HL-60/S4 (cell line): ENCODE results near the gene C9orf78.
"Not testable (repeated sequence)": the region's sequence is repeated elsewhere in the genome, so short reads cannot be mapped to it uniquely, and the experiment has no call there.

ENCODE experiments used
- in situ Hi-C: fragments of 300-500 bp; cut with MboI; formaldehyde crosslinking; loops from 2 replicates; pipeline ENCODE4 v1.14.3; 2022; ENCODE audit warnings: low sequenced_read_pairs

Gene C9orf78

DNA sequence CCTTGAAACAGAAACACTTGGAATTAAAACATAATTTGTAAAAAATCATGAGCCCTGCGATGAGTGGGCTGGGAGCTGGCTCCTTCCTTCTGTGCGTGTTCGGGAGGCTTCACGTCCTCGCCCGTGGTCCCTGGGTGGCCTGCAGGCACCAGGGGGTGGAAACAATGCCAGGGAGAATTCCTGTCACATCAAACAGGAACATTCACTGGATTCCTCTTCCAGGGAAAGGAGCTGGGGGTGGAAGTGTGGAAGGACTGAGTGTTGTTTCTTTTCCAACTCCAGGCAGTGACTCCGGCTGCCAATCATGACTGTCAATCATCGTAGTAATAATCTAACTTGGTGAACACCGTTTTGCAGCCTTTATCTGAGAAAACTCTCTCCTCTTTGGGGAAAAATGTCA lies 21.4 kb downstream of the C9orf78 start:
- in situ Hi-C loops: no loop called here

DNA sequence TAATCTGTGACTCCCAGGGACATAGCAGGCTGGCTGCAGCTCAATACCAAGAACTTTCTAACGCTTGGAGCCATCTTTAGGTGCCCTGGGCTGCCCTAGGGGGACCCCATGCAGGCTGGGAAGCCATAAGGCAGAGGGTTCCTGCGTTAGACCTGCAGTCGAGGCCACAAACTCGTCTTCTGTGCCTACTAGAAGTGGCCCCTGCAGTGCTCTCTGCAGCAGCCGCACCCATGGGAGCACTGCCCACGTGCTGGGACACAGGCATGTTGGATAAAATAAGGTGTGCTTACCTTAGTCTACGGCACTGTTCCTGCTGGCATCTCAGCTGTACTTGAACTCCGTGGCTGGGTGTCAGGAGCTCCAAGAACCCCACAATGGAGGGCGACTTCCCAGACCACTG lies 22.7 kb downstream of the C9orf78 start:
- in situ Hi-C loops: no loop called here

DNA sequence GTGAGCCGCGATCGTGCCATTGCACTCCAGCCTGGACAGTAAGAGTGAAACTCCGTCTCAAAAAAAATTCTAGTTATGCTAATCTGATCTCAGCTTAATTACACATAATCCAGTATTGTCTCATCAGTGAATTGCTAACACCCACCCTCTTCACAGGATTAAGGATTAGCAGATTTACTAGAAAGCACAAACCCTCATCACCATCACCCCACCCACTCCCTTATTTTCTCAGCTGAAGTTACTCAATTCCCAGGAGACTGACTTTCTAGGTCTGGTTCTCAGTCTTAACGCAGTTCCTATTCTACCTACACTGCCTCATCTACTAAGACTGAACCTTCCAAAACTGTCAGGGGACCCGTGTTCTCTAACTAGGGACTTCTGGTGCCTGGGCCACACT lies 23.1 kb downstream of the C9orf78 start:
- in situ Hi-C loops: no loop called here

DNA sequence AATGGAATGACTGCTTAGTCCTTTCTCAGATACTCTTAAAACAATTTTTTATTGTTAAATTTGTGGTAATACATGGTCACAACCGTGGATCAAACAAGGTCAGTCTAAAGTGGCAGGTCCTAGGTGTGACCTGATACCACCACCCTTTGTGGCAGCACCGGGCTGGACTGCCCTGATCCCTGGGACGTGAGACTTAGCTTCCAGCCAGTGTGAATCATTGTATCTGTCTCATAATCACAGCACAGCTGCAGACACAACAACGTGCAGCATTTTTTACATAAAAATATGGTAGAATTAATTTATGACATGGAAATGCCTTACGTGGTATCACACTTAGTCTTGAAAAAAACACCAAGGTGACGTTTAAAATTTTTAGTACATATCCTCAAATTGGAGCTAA lies 24.3 kb downstream of the C9orf78 start:
- in situ Hi-C loops: no loop called here

DNA sequence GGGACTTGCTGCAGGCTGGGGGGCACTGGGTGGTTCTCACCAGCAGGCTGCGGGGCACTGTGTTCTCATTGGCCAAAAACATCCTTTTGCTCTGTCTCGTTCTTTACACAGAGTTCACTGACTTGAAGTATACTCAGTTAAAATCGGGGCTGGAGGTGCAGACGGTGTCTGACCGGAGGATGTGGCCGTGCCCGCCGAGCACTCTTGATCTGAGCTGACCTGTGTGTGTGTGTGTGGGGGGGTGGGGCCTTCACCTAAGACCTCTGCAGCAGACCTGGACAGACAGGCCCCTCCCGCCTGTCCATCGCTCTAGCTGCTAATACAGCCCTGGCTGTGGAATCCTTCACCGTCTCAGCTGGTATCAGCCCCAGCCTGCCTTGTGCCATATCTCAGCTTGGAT lies 25.0 kb downstream of the C9orf78 start:
- in situ Hi-C loops: no loop called here

DNA sequence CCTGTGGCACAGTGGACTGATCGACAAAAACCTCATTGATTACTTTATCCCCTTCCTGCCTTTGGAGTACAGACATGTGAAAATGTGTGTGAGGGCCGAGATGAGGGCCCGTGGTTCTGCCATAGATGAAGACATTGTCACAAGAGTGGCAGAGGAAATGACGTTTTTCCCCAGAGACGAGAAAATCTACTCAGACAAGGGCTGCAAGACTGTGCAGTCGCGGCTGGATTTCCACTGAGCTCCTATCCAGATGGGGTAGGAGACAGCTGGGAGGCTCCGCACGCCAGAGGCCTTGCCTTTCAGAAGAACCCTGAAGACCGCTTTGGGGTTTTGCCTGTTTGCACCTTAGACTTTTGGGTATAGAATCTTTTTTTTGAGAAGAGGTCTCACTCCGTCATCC lies 25.7 kb downstream of the C9orf78 start:
- in situ Hi-C loops: no loop called here

DNA sequence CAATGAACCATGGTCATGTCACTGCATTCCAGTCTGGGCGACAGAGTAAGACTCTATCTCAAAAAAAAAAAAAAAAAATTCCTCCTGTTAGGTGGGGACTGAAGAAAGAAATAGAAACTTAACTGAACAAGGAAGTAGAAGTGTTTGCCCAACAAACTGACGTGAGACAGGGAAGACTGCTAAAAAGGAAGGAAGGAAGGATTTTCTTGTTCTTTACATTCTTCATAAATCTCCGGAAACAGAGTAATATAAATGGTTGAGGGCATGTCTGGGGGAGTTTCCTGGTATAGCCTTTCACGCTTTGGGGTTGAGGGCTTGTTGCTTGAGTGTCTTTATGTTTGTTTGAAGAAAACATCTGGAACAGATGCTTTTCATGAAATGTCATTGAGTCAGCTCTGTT lies 29.0 kb downstream of the C9orf78 start:
- in situ Hi-C loops: no loop called here

DNA sequence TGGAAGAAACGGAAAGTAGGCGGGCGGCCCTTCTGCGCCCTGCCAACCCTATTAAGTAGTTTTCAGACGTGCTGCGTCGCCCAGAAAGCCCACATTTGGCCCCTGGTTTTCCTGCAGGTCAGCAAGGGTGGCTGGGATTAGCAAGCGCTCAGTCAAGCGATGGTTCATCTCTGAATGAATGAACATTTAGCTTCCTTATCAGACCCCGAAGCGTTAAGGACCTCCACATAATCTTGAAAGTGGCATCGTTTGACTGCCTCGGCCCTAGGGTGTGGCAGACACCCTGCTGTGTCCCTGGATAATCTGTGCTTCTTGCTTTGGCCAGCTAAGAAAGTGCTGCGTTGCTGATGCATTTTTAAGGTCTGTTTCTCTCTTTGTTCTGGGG lies 31.4 kb downstream of the C9orf78 start:
- in situ Hi-C loops: no loop called here

DNA sequence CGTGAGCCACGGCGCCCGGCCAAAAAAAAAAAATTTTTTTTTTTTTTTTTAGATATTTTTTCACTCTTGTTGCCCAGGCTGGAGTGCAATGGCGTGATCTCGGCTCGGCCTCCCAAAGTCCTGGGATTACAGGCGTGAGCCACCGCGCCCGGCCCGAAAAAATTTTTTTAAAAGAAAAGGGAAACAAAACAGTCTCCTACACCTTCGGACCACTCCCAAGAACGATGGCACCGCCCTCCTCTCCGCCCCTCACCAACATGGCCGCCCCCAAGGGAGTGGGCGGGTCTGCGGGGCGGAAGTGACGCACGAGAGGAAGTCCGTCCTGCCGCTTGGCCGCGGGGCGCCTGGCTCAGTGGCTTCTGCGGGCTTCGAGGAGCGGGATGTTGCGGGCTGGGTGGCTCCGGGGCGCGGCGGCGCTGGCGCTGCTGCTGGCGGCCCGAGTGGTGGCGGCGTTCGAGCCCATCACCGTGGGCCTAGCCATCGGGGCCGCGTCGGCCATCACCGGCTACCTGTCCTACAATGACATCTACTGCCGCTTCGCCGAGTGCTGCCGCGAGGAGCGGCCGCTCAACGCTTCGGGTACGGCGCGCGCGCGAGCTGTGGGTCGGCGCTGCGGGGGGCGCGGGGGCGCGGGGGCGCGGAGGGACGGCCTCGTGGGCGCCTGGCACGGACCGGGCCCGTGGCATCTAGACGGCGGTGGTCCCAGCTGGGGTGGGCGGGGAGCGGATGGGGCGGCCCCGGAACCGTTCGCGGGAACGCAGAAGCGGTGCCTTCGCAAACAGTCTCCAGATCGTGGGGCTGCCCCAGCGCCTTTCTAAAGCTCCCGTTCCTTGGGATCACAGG lies 32.0 kb downstream of the C9orf78 start, which contains the start of gene TOR1B:
TSS of gene TOR1B (plus strand) at position 352 of the 843 bp plus-strand sequence. CDS start at position 381, 29 bp downstream.
- in situ Hi-C loops: no loop called here

DNA sequence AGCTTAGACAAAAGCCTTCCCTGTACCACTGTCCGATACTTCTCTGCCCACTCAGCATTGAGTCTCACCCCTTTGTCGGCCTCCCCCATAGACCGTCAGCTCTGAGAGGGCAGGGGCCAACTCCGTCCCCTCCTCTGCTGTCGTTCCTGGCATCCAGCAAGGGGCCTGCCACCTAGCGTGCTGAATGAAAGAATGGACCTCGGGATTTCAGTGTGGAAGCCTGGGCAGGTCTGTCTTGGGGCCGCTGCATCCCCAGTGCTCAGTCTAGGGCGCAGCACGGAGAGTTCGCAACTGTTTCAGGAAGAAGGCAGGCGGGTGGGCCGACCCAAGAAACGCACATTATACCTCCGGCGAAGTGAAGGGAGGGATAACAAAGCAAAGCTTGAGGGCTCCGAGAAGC lies 33.6 kb downstream of the C9orf78 start:
- in situ Hi-C loops: no loop called here

DNA sequence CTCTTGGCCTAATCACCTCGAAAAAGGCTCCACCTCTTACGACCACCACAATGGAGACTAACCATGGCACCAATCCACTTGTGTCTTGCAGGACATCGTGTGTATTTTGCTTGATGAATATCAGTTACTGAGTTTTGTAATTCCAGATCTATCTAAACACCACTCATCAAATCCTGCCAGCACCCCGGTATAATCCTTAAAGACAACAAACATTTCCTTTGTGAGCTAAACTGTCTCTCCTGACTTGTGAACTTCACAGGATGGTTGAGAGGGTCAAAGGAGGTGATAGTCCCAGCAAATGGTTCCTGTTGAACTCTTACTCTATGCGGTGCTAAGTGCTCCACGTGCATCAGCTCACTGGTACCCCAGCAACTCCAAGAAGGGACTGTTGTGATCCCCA lies 36.1 kb downstream of the C9orf78 start:
- in situ Hi-C loops: no loop called here

DNA sequence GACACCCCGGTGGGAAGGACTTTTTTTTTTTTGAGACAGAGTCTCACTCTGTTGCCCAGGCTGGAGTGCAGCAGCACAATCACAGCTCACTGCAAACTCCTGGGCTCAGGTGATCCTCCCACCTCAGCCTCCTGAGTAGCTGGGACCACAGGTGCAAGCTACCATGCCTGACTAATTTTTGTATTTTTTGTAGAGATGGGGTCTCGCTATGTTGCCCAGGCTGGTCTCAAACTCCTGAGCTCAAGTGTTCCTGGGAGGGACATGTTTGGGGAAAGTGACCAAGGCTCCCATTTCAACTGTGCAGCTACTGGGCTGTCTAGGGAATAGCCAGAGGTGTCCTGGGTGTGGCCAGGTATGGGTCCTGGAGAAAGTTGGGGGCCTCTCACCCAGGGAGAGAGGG lies 39.0 kb downstream of the C9orf78 start:
- in situ Hi-C loops: not testable (repeated sequence)

DNA sequence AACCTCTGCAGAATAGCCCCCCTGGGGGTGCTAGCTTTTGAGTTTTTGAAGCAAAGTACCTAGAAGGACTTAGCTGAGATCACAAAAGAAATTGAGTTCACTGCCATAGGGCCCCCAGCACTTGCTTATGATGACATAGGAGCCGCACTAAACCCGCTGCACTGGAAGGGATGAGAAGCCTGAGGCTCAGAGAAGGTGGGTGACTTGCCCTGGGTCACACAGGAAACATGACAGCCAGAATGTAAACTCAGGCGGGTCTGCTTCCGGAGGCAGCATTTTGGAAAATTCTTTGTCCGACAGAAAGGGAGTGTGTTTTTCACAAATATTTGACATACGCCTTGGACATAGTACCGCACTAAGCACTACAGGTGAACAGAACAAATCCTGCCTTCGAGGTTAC lies 40.5 kb downstream of the C9orf78 start:
- in situ Hi-C loops: no loop called here

DNA sequence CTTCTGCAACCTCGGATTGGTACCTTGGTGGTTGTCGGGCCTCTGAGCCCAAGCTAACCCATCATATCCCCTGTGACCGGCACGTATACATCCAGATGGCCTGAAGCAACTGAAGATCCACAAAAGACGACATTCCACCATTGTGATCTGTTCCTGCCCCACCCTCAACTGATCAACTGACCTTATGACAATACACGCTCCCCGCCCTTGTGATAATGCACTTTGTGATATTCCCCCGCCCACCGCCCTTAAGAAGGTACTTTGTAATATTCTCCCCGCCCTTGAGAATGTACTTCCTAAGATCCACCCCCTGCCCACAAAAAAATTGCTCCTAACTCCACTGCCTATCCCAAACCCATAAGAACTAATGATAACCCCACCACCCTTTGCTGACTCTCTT lies 48.6 kb downstream of the C9orf78 start:
- in situ Hi-C loops: loop anchor here (10.0 kb wide), 1 partner anchor 652 kb away; no protein-coding TSS in a partner anchor

DNA sequence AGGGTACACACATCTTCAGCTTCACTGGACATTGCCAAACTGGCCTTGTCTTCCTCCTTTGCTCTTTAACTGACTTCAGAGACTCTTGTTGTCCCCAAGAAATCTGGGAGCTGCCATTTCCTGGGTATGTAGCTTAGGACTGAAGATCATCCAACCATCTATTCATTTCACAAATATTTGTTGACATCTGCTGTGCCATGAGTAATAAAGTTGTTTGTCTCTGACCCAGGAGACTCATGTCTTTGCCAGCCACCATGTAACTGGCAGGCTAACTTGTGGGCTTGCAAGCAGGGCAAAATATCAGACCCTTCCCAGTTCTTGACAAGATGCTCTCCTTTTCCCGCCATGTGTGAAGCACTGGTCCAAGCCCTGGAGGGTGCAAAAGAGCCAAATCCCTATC lies 49.2 kb downstream of the C9orf78 start:
- in situ Hi-C loops: loop anchor here (10.0 kb wide), 1 partner anchor 651 kb away; no protein-coding TSS in a partner anchor

DNA sequence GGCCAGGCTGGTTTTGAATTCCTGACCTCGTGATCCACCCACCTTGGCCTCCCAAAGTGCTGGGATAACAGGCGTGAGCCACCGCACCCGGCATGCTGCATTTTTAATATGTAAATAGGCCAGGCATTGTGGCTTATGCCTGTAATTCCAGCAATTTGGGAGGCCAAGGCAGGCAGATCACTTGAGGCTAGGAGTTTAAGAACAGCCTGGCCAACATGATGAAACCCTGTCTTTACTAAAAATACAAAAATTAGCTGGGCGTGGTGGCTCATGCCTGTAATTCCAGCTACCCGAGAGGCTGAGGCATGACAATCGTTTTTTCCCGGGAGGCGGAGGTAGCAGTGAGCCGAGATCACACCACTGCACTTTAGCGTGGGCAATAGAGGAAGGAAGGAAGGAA lies 50.1 kb downstream of the C9orf78 start:
- in situ Hi-C loops: loop anchor here (5.0 to 10.0 kb wide), 3 partner anchors 48 to 650 kb away; partner anchors contain the start of gene ASB6

DNA sequence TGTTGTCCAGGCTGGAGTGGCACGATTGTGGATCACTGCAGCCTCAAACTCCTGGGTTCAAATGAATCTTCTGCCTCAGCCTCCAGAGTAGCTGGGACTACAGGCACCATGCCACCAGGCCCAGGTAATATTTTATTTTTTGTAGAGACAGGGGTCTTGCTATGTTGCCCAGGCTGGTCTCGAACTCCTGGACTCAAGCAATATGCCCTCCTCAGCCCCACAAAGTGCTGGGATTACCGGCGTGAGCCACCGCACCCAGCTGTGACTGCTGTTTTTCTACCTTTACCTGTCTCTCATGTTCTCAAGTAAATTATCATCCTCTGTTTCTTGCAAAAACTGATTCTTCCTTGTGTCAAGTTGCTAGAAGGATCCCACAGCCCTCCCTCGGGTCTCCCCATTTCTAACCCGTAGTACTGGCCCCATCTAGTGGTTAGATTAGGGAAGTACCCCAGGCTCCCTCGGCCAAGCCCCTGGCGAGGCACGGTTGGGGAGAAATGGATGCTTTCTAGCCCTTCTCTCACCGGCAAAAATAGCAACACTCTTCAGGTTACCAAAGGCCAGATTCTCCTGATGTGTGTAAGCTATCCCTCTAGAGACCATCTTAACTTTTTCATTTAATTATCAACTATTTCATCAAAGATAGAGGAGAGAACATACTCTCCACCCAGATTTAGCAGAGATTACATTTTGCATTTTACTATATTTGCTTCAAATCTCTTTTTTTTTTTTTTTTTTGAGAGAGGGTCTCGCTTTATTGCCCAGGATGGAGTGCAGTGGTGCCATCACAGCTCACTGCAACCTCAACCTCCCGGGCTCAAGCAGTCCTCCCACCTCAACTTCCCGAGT lies 51.3 kb downstream of the C9orf78 start:
- in situ Hi-C loops: loop anchor here (5.0 to 10.0 kb wide), 3 partner anchors 46 to 649 kb away; partner anchors contain the start of gene ASB6

DNA sequence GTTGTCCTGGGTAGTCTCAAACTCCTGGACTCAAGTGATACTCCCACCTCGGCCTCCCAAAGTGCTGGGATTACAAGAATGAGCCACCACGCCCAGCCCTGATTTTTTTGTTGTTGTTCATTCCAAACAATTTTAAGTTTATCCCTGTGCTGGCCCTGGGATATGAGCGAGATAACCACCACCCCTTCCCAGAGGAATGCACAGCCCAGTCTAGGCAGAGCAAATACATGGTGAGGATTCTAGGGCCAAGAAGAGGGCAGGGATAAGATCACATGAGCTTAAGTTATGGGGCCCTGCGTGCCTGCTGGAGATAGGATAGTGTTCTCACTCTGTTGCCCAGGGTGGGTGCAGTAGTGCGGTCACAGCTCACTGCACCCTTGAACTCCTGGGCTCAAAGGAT lies 53.1 kb downstream of the C9orf78 start:
- in situ Hi-C loops: loop anchor here (5.0 to 10.0 kb wide), 3 partner anchors 45 to 647 kb away; partner anchors contain the start of gene ASB6

DNA sequence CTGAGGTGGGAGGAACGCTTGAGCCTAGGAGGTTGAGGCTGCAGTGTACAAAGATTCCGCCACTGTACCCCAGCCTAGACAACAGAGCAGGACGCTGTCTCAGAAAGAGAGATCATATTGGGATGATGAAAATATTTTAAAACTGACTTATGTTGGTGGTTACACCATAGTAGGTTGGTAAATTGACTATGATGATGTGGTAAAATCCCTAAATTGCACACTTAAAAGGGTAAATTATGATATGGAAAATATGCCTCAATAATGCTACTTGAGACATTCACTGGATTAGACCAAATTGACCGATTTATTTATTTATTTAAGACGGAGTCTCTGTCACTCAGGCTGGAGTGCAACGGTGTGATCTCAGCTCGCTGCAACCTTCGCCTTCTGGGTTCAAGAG lies 53.9 kb downstream of the C9orf78 start:
- in situ Hi-C loops: loop anchor here (5.0 to 10.0 kb wide), 3 partner anchors 44 to 646 kb away; partner anchors contain the start of gene ASB6

DNA sequence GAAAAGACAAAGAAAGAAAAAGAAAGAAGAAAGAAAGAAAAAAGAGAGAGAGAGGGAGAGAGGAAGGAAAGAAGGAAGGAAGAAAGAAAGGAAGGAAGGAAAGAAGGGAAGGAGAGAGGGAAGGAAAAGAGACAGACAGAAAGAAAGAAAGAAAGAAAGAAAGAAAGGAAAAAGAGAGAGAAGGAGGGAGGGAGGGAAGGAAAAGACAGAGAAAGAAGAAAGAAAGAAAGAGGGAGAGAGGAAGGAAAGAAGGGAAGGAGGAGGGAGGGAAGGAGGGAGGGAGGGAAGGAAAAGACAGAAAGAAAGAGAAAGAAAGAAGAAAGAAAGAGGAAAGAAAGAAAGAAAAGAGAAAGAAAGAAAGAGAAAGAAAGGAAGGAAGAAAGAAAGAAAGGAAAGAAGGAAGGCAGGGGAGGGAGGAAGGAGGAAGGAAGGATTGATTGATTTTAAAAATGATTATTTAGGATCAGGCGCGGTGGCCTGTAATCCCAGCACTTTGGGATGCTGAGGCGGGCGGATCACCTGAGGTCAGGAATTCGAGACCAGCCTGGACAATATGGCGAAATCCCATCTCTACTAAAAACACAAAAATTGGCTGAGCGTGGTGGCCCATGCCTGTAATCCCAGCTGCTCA lies 55.4 kb downstream of the C9orf78 start:
- in situ Hi-C loops: loop anchor here (5.0 to 10.0 kb wide), 3 partner anchors 42 to 645 kb away; partner anchors contain the start of gene ASB6

DNA sequence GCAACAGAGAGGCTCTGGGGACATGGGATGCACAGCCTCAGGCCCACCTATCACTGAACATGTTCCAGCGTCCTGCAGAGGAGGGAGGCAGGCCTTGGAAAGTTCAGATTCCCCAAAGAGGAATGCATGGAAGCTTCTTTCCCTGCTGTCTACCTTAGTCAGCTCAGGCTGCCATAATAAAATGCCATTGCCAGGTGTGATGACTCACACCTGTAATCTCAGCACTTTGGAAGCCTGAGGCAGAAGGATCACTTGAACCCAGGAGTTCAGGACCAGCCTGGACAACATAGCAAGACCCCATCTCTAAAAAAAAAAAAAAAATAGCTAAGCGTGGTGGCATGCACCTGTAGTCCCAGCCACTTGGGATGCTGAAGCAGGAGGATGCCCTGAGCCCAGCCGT lies 56.6 kb downstream of the C9orf78 start:
- in situ Hi-C loops: no loop called here
